AG10803 (cell line): ENCODE data around the gene RNF38.

Experiments used
- DNase-seq: peaks from one replicate; pipeline ENCODE4 v3.0.0; 2010; ENCODE audit warnings: low read depth
- H3K4me3 ChIP-seq: 2 replicates; pipeline ENCODE4 v1.5.1; 2011; ENCODE audit warnings: mild to moderate bottlenecking, low read length, control low read depth
- TF ChIP-seq, protein P1 (sequence below): conservative IDR thresholded peaks from 2 replicates; pipeline ENCODE4 v1.5.1; 2011; ENCODE audit warnings: mild to moderate bottlenecking, low read length, control low read depth, inconsistent platforms

RNF38 gene

GRCh38 chr9:36319183-36319582, 80.9 kb downstream of the RNF38 start:
- TF ChIP-seq, protein P1, sequence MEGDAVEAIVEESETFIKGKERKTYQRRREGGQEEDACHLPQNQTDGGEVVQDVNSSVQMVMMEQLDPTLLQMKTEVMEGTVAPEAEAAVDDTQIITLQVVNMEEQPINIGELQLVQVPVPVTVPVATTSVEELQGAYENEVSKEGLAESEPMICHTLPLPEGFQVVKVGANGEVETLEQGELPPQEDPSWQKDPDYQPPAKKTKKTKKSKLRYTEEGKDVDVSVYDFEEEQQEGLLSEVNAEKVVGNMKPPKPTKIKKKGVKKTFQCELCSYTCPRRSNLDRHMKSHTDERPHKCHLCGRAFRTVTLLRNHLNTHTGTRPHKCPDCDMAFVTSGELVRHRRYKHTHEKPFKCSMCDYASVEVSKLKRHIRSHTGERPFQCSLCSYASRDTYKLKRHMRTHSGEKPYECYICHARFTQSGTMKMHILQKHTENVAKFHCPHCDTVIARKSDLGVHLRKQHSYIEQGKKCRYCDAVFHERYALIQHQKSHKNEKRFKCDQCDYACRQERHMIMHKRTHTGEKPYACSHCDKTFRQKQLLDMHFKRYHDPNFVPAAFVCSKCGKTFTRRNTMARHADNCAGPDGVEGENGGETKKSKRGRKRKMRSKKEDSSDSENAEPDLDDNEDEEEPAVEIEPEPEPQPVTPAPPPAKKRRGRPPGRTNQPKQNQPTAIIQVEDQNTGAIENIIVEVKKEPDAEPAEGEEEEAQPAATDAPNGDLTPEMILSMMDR: no peak
- no peak overlapping the region for H3K4me3 ChIP-seq
- DNase-seq: no peak

GRCh38 chr9:36318212-36318802, 81.8 kb downstream of the RNF38 start:
- no peak overlapping the region for H3K4me3 ChIP-seq
- TF ChIP-seq, protein P1: no peak
- DNase-seq: no peak

DNA sequence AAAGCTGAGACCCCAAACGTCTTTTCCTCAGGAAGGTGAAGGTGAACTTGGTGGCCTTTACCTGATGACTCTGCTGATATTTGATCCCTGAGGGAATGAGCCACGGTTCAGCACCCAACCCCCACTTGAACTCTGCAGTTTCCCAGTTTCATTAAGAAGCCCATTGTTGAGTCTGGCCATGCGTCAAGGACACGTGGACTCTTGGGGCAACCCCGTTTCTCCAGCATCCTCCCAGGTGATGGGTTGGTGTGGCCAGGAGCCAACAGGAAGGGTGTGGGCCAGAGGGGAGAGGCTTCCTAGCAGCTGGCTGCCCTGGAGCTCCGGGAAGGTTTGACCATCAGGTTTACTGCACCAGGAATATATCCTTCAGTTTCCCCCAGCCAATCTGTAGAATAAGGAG, 82.3 kb downstream of the RNF38 start:
- no peak for DNase-seq
- TF ChIP-seq, protein P1: no peak
- no peak overlapping the region for H3K4me3 ChIP-seq

GRCh38 chr9:36316611-36317317, 83.3 kb downstream of the RNF38 start:
- TF ChIP-seq, protein P1: no peak
- no peak overlapping the region for H3K4me3 ChIP-seq
- DNase-seq: no peak

- H3K4me3 ChIP-seq: no peak overlapping the region
- no peak for DNase-seq
- TF ChIP-seq, protein P1: no peak
Observed at GRCh38 chr9:36316049-36316448, 84.0 kb downstream of the RNF38 start.

DNA sequence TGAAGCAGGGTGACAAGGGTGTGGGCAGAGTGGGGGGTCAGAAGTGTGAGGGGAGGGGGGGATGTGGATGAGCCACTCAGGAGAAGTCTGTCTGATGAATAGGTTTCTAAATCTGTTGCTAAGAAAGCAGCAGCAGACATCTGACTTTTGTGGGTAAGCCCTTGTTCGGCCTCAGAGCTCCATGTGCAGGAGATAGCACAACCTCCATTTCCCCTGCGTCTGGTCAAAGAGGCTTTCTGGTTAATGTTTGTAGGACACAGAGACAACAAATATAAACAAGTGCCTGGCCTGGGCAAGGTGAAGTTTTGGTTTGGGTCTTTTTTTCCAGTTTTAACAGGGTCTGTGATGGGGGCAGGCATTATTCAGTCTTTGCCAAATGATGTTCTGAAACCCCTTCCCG, 84.8 kb downstream of the RNF38 start:
- TF ChIP-seq, protein P1: no peak
- H3K4me3 ChIP-seq: no peak overlapping the region
- no peak for DNase-seq

DNA sequence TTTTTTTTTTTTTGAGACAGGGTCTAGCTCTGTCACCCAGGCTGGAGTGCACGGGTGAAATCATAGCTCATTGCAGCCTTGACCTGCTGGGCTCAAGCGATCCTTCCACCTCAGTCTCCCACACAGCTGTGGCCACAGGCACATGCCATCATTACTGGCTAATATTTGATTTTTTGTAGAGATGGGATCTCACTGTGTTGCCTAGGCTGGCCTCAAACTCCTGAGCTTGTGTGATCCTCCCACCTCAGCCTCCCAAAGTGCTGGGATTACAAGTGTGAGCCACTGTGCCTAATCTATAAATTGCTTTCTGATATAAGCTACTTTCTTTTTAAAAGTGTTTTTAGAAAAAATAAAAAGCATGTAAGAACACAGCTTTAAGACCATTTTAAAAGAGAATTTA, 85.3 kb downstream of the RNF38 start:
- TF ChIP-seq, protein P1: no peak
- H3K4me3 ChIP-seq: no peak overlapping the region
- no peak for DNase-seq
